ENCODE results near the gene RPL10L. TPM values are rescaled to one million over a fixed set of nuclear protein-coding genes. Genes with fewer than 3 reads are reported as not detected.

RPL10L gene
- total and polyA plus RNA-seq, 2 of the 4 experiments (the other 2 are of a cell fraction): not detected

DNA sequence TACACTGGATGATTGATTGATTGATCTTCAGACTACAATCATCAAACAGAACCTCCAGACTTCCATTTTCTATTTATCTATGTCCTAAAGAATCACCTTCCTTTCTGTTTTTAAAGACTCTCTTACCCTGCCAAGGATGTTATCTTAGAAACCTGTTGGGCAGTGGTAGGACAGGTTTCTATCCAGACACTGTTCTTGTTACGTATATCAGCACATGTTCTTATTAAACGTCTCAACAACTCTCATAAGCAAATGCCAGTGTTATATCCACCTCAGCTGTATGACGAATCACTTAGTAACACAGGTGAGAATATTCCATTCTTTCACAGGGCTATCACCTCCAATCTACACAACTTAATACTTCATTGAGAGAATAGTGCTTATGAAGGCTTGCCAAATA is 40.2 kb upstream of the RPL10L start:
- Histone ChIP-seq H3K14ac (replicated peaks; ENCODE audit: low read depth, low read length) (no peak overlapping the region), H3K9me3 (ENCODE audit: control insufficient read depth, insufficient read depth, low read length) (peaks cover 2% of the 10 kb centered on the region; the same call in 1 of the 2 replicates), H3K27me3 (ENCODE audit: control insufficient read depth, insufficient read depth, low read length) (no peaks in the 10 kb centered on the region), H2AFZ (replicated peaks; ENCODE audit: low read length, poor library complexity) (no peak overlapping the region), H2BK5ac (ENCODE audit: low read depth, low read length, poor library complexity, severe bottlenecking) (no peak overlapping the region), H4K20me1 (ENCODE audit: insufficient read depth, low read length) (no peaks in the 10 kb centered on the region), H4K8ac (ENCODE audit: low read depth in 2 of 2, low read length in 2 of 2) (no peak overlapping the region), H2BK15ac (ENCODE audit: low read depth, low read length) (no peak overlapping the region), H3K36me3 (ENCODE audit: control insufficient read depth, insufficient read depth, low read length) (no peaks in the 10 kb centered on the region), H3K56ac (ENCODE audit: extremely low read depth, insufficient read depth, low read length) (no peak overlapping the region), H3K4ac (ENCODE audit: low read depth, low read length) (no peak overlapping the region), H3K18ac (ENCODE audit: low read depth, low read length) (no peak overlapping the region), H3K9ac (ENCODE audit: low read depth, low read length) (no peak overlapping the region), H2AK5ac (ENCODE audit: low read depth, low read length) (no peak overlapping the region), H3K4me2 (ENCODE audit: low read depth, low read length) (no peak overlapping the region), H3K9me1 (ENCODE audit: insufficient read depth, low read length) (no peaks in the 10 kb centered on the region), H3K4me1 (ENCODE audit: control insufficient read depth, insufficient read depth, low read length) (no peaks in the 10 kb centered on the region), H4K5ac (ENCODE audit: low read depth, low read length) (no peak overlapping the region), H3K4me3 (ENCODE audit: insufficient read depth, low read depth, low read length) (no peak overlapping the region), H3K79me1 (ENCODE audit: low read depth in 1 of 2, low read length in 2 of 2) (no peaks in the 10 kb centered on the region), H3K23ac (ENCODE audit: low read depth, low read length) (no peak overlapping the region), H2BK20ac (ENCODE audit: low read depth, low read length) (no peak overlapping the region), H4K91ac (ENCODE audit: insufficient read depth, low read depth, low read length) (no peak overlapping the region), H2AK9ac (replicated peaks; ENCODE audit: low read depth, low read length, poor library complexity) (no peak overlapping the region), H2BK120ac (ENCODE audit: low read depth, low read length) (no peak overlapping the region), H3K27ac (ENCODE audit: insufficient read depth, low read length) (no peak overlapping the region)
- DNase-seq: no peak
- ChIA-PET POLR2A (ENCODE audit: unreplicated experiment) (no interaction called here), CTCF (no interaction called here)
- in situ Hi-C loops (cut with MboI; ENCODE audit: low sequenced_read_pairs): no loop called here
- no CpG with 5 or more reads among the region's 3 CpGs for WGBS, 2 experiments (ENCODE audit: extremely low coverage in 2 of 2, insufficient read length in 1 of 2)
- TF ChIP-seq RFX5 (IDR thresholded peaks at IDR 0.05; ENCODE audit: low read depth, low read length): no peak
- TF ChIP-seq CHD1 (IDR thresholded peaks at IDR 0.05; ENCODE audit: low read depth, low read length): no peak
- no peak for TF ChIP-seq POLR2A (IDR thresholded peaks at IDR 0.05; ENCODE audit: low read depth, low read length)
- no peak for TF ChIP-seq RCOR1 (IDR thresholded peaks at IDR 0.05; ENCODE audit: insufficient replicate concordance, low read length)
- no peak for TF ChIP-seq CEBPB (IDR thresholded peaks at IDR 0.05; ENCODE audit: low read depth, low read length)
- TF ChIP-seq, protein P1, sequence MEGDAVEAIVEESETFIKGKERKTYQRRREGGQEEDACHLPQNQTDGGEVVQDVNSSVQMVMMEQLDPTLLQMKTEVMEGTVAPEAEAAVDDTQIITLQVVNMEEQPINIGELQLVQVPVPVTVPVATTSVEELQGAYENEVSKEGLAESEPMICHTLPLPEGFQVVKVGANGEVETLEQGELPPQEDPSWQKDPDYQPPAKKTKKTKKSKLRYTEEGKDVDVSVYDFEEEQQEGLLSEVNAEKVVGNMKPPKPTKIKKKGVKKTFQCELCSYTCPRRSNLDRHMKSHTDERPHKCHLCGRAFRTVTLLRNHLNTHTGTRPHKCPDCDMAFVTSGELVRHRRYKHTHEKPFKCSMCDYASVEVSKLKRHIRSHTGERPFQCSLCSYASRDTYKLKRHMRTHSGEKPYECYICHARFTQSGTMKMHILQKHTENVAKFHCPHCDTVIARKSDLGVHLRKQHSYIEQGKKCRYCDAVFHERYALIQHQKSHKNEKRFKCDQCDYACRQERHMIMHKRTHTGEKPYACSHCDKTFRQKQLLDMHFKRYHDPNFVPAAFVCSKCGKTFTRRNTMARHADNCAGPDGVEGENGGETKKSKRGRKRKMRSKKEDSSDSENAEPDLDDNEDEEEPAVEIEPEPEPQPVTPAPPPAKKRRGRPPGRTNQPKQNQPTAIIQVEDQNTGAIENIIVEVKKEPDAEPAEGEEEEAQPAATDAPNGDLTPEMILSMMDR (conservative IDR thresholded peaks at IDR 0.05; ENCODE audit: low read depth, low read length): no peak
- TF ChIP-seq, protein P2, sequence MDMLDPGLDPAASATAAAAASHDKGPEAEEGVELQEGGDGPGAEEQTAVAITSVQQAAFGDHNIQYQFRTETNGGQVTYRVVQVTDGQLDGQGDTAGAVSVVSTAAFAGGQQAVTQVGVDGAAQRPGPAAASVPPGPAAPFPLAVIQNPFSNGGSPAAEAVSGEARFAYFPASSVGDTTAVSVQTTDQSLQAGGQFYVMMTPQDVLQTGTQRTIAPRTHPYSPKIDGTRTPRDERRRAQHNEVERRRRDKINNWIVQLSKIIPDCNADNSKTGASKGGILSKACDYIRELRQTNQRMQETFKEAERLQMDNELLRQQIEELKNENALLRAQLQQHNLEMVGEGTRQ (IDR thresholded peaks at IDR 0.05; ENCODE audit: low read depth, low read length): no peak
- no peak for TF ChIP-seq MAZ (IDR thresholded peaks at IDR 0.05; ENCODE audit: borderline replicate concordance, low read depth, low read length)
- no peak for TF ChIP-seq MXI1 (IDR thresholded peaks at IDR 0.05; ENCODE audit: borderline replicate concordance, low read depth, low read length)
- no peak for TF ChIP-seq FOS (IDR thresholded peaks at IDR 0.05; ENCODE audit: low read depth, low read length)
- TF ChIP-seq MAFK (IDR thresholded peaks at IDR 0.05; ENCODE audit: low read depth, low read length): no peak
- no peak for TF ChIP-seq RAD21 (IDR thresholded peaks at IDR 0.05; ENCODE audit: low read length)
- no peak for TF ChIP-seq SMC3 (IDR thresholded peaks at IDR 0.05; ENCODE audit: low read depth, low read length)
- TF ChIP-seq, protein P3, sequence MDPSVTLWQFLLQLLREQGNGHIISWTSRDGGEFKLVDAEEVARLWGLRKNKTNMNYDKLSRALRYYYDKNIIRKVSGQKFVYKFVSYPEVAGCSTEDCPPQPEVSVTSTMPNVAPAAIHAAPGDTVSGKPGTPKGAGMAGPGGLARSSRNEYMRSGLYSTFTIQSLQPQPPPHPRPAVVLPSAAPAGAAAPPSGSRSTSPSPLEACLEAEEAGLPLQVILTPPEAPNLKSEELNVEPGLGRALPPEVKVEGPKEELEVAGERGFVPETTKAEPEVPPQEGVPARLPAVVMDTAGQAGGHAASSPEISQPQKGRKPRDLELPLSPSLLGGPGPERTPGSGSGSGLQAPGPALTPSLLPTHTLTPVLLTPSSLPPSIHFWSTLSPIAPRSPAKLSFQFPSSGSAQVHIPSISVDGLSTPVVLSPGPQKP (IDR thresholded peaks at IDR 0.05; ENCODE audit: borderline replicate concordance, low read depth, low read length): no peak
- TF ChIP-seq BHLHE40 (IDR thresholded peaks at IDR 0.05; ENCODE audit: low read depth, low read length): no peak
- no peak for TF ChIP-seq NFE2L2 (IDR thresholded peaks at IDR 0.05; ENCODE audit: low read depth, low read length)
- dilution Hi-C loops (cut with HindIII; ENCODE audit: low sequenced_read_pairs, unreplicated experiment): no loop called here
- intact Hi-C loops (cut with micrococcal nuclease): no loop called here
- BruUV-seq (replicated peaks): no TSS peak
- no peak for ATAC-seq (ENCODE audit: low read depth)

Measured in IMR-90 (cell line).